Right lobe of liver (tissue), 6 donors: ENCODE results near the gene DNAAF9. TPM values are rescaled to one million over a fixed set of nuclear protein-coding genes. Genes with fewer than 3 reads are reported as not detected.

Experiments used
- ATAC-seq, 4 donors: fragments of 200-7000 bp; cut with Tn5 transposase; one replicate each; pipeline ENCODE4 v1.9.1; 2020; ENCODE audit warnings: mild to moderate bottlenecking in 4 of 4, moderate library complexity in 4 of 4
- DNase-seq, 3 donors: peaks; one replicate each; pipeline ENCODE4 v3.0.0-alpha.2; 2020
- H3K27ac ChIP-seq, 3 donors: fragments of 200-600 bp; one replicate each; pipeline ENCODE4 v1.8.0; 2022
- H3K27me3 ChIP-seq, 2 donors: fragments of 200-600 bp; one replicate each; pipeline ENCODE4 v1.8.0; 2022
- H3K36me3 ChIP-seq, 4 donors: fragments of 200-600 bp; sonication (generic) in 1 of 4; one replicate each; pipeline versions ENCODE4 v1.5.1 to v1.8.0; 2017 to 2022; ENCODE audit warnings: control low read depth in 1 of 4
- H3K4me1 ChIP-seq, 4 donors: fragments of 200-600 bp; sonication (generic) in 1 of 4; one replicate each; pipeline versions ENCODE4 v1.5.1 to v1.8.0; 2017 to 2022; ENCODE audit warnings: control low read depth in 1 of 4
- H3K4me3 ChIP-seq, 3 donors: fragments of 200-600 bp; one replicate each; pipeline ENCODE4 v1.8.0; 2022
- H3K9me3 ChIP-seq, 4 donors: fragments of 200-600 bp; sonication (generic) in 1 of 4; one replicate each; pipeline versions ENCODE4 v1.5.1 to v1.8.0; 2017 to 2022; ENCODE audit warnings: control low read depth in 1 of 4
- POLR2A ChIP-seq: fragments of 450-650 bp; IDR thresholded peaks from one replicate; pipeline ENCODE4 v1.6.1; 2017; ENCODE audit warnings: antibody characterized with exemption, mild to moderate bottlenecking
- WGBS: methylation state at CpG from one replicate; pipeline ENCODE4 v1.1.6; 2018; ENCODE audit warnings: low coverage, low lambda C conversion rate; ENCODE audit not compliant: insufficient coverage; ENCODE audit errors: missing lambda C conversion rate; 5-methylcytosine and 5-hydroxymethylcytosine counted together
- intact Hi-C, 2 donors: fragments of 100-400 bp; cut with DNase I; formaldehyde crosslinking; loops; one replicate each; pipeline versions ENCODE4 v1.11.2 to v1.14.1; 2022
- total RNA-seq, 6 experiments: library from RNA; depleted of rRNA in 2 of 6; stranded (reverse); fragments of >200 nt in 2 of 6; fragmentation: NEBNext Ultra II Directional in 3 of 6; extraction: Animal tissue kit (Norgen Biotek cat#: 25700) in 3 of 6; gene quantifications; one replicate each; pipeline versions ENCODE4 v1.1.0 to v1.2.4, GENCODE V29; 2016 to 2023
- TF ChIP-seq, protein P1 (sequence below), 4 donors: fragments of 200-600 bp in 3 of 4; fragments of 450-650 bp in 1 of 4; IDR thresholded peaks; one replicate each; pipeline versions ENCODE4 v1.5.1 to v1.8.0; 2016 to 2022; ENCODE audit warnings: antibody characterized with exemption in 4 of 4, mild to moderate bottlenecking in 2 of 4
- donor health status: DM: no; HTN: yes; CAD: no.
- donor health status: DM: no; HTN: no; CAD: no.
- donor health status: DM: no; HTN: no; CAD: no.
- donor health status: DM: no; HTN: yes; CAD: no.
- donor health status: DM: no; HTN: yes; CAD: no.

The DNAAF9 gene
- total RNA-seq, 6 experiments from 2014 or later = 2.5 to 4.9 (median 4.2) TPM

DNA sequence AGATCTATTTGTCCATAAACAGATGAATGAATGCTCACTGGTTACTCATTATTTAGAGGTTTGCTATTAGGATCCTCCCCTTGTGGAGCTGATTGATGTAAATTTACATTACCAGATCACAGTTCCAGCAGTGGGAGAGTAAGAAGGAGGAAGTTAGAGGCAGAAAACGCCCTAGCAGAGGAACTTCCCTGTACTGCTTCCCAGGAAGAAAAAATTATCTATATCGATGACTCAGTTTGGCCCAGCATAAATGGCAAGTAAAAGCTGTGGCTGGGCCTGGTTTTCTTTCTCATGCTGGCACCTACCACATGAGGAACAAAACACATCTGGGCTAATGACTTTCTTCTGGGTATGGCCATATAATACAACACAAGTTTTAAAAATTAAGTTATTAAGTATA, 35.7 kb downstream of the DNAAF9 start:
- peaks cover 0 to 5% (median 0%) of the 10 kb centered on the region in 4 donors for H3K36me3 ChIP-seq
- peak in 1 of 4 donors; percentile 56 for ATAC-seq

DNA sequence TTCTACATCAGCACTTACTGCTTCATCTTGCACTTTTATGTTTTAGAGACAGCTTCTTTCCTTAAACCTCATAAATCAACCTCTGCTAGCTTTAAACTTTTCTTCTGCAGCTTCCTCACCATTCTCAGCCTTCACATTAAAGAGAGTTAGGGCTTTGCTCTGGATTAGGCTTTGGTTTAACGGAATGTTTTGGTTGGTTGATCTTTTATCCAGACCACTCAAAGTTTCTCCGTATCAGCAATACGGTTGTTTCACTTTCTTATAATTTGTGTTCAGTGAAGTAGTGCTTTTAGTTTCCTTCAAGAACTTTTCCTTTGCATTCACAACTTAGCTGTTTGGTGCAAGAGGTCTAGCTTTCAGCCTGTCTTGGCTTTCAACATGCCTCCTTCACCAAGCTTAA, 40.4 kb downstream of the DNAAF9 start:
- no peaks in the 10 kb centered on the region for H3K36me3 ChIP-seq
- ATAC-seq = no peak
- no peaks in the 10 kb centered on the region for H3K27me3 ChIP-seq
- TF ChIP-seq, protein P1, sequence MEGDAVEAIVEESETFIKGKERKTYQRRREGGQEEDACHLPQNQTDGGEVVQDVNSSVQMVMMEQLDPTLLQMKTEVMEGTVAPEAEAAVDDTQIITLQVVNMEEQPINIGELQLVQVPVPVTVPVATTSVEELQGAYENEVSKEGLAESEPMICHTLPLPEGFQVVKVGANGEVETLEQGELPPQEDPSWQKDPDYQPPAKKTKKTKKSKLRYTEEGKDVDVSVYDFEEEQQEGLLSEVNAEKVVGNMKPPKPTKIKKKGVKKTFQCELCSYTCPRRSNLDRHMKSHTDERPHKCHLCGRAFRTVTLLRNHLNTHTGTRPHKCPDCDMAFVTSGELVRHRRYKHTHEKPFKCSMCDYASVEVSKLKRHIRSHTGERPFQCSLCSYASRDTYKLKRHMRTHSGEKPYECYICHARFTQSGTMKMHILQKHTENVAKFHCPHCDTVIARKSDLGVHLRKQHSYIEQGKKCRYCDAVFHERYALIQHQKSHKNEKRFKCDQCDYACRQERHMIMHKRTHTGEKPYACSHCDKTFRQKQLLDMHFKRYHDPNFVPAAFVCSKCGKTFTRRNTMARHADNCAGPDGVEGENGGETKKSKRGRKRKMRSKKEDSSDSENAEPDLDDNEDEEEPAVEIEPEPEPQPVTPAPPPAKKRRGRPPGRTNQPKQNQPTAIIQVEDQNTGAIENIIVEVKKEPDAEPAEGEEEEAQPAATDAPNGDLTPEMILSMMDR (IDR thresholded peaks at IDR 0.05) = no peak
- no peak for TF ChIP-seq POLR2A
- WGBS = 100% methylated on average over 3 of the region's 3 CpGs
- DNase-seq = no peak
- intact Hi-C loops = no loop called here
- H3K9me3 ChIP-seq = no peaks in the 10 kb centered on the region
- no peak overlapping the region for H3K27ac ChIP-seq
- H3K4me3 ChIP-seq = no peak overlapping the region
- H3K4me1 ChIP-seq = no peaks in the 10 kb centered on the region

More for the DNA sequence above, 35.7 kb downstream of the DNAAF9 start:
- H3K27ac ChIP-seq = no peak overlapping the region
- H3K9me3 ChIP-seq = no peaks in the 10 kb centered on the region
- TF ChIP-seq, protein P1 (IDR thresholded peaks at IDR 0.05) = no peak
- TF ChIP-seq POLR2A = no peak
- no peaks in the 10 kb centered on the region for H3K27me3 ChIP-seq
- no peak for DNase-seq
- intact Hi-C loops = no loop called here
- H3K4me3 ChIP-seq = no peak overlapping the region
- 48% methylated on average over 2 of the region's 2 CpGs for WGBS
- H3K4me1 ChIP-seq = peaks cover 0 to 11% (median 0%) of the 10 kb centered on the region in 4 donors

DNA sequence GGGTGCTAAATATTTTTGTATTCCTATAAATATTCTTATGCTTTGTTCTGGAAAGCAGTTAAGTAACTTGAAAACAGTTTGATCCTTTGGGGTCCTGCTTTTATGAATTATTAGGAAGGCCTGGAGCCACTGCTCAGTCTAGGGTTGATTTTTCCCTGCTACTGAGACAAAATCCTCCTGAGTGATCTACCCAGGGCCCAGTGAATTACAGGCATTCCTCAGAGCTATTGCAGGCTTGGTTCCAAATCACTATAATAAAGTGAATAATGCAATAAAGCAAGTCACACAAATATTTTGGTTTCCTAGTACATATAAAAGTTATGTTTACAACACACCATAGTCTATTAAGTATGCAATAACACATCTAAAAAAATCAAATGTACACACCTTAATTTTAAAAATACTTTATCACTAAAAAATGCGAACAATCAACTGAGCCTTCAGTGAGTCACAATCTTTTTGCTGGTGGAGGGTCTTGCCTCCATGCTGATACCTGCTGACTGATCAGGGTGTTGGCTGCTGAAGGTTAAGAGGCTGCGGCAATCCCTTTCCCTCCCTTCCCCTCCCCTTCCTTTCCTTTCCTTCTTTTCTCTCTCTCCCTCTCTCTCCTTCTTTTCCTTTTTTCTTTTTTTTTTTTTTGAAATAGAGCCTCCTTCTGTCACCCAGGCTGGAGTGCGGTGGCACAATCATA, 43.0 kb downstream of the DNAAF9 start:
- Histone ChIP-seq H3K4me3 (no peak overlapping the region), H3K4me1 (no peaks in the 10 kb centered on the region), H3K27me3 (no peaks in the 10 kb centered on the region), H3K9me3 (no peaks in the 10 kb centered on the region), H3K36me3 (no peaks in the 10 kb centered on the region), H3K27ac (no peak overlapping the region)
- 97% methylated on average over 3 of the region's 3 CpGs for WGBS
- TF ChIP-seq POLR2A = no peak
- TF ChIP-seq, protein P1 (IDR thresholded peaks at IDR 0.05) = no peak
- no peak for DNase-seq
- ATAC-seq = no peak
- intact Hi-C loops = no loop called here

DNA sequence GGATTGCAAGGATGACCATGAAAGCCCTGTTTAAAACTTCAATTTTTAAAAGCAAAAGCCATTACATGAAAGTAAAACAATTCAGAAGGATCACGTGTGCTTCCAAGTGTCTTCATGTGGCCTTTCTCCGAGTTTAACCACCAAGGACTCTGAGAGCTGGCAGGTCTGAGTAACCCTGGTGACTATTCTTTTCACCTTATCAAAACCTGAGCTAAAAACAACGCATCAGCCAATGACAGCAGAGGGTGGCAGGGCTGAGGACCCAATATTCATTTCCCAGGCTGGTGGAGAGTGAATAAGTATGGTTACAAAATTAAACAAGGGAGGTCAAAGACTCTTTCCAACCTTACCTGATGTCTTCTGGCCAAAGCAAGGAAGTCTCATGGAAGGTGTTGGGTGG, 46.7 kb downstream of the DNAAF9 start:
- Histone ChIP-seq H3K36me3 (no peaks in the 10 kb centered on the region), H3K9me3 (no peaks in the 10 kb centered on the region), H3K4me3 (no peak overlapping the region), H3K27me3 (no peaks in the 10 kb centered on the region), H3K27ac (no peak overlapping the region), H3K4me1 (peaks cover 0 to 32% (median 6%) of the 10 kb centered on the region in 4 donors)
- 92% methylated on average over 3 of the region's 3 CpGs for WGBS
- intact Hi-C loops = no loop called here
- TF ChIP-seq, protein P1 (IDR thresholded peaks at IDR 0.05) = no peak
- TF ChIP-seq POLR2A = no peak
- DNase-seq (no peak), ATAC-seq (no peak)
